GM19239 (cell line): Measurements from ENCODE around the gene MESP1.

Experiments used
- DNase-seq: peaks from one replicate; pipeline ENCODE4 v3.0.0; 2011; ENCODE audit warnings: low spot score; ENCODE audit not compliant: insufficient read length
- FAIRE-seq: peaks from 2 replicates; lab custom pipeline; 2011; peaks lifted over from hg19 to GRCh38; lab: Jason Lieb, UNC

MESP1 gene

DNA sequence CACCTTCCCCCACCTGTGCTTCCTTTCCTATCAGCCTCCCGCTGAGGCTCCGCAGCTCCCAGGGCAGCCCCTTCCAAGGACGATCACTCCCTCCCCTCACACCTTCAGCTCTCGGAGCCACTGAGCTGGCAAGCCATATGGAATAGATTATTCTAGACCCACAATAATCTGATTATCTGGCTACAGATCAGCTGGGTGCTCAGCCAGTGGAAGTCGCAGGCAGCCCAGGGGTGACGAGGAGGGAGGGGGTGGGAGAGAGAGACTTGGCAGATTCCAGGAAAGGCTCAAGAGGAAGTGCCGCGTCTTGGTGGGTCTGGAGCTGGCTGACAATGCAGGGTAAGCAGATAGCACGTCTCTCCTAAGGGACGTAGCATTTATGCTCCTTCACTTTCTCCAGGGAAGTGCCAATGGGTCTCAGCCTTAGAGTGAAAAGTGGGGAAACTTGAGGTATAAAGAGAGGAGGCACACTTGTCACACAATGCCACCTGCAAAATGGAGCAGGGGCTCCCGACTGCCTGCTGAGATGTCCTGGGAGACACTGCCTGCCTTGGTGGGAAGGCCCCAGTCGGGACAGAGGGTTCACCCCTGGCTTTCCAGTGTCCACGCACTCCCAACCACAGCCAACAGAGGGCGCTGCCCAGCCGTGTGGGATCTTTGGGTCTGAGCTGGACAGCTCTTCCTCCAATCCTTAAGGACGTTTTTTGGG lies 9.4 kb upstream of the MESP1 start:
- DNase-seq = peak; percentile 82
- FAIRE-seq = peak; percentile 84

DNA sequence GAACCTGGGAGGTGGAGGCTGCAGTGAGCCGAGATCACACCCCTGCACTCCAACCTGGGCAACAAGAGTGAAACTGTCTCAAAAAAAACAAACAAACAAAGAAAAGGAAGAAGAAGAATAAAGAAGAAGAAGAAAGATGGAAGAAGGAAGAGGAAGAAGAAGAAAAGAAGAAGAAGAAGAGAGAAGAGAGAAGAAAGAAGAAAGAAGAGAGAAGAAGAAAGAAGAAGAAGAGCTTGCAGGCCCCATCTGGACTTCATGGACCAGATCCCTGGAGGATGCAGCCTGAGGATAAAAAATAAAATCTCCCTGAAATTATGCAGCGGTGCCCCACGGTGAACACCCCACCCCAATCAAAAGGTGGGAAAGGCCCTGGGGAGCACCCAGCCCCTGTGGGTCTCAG lies 8.8 kb upstream of the MESP1 start:
- no peak for DNase-seq
- FAIRE-seq = no peak

DNA sequence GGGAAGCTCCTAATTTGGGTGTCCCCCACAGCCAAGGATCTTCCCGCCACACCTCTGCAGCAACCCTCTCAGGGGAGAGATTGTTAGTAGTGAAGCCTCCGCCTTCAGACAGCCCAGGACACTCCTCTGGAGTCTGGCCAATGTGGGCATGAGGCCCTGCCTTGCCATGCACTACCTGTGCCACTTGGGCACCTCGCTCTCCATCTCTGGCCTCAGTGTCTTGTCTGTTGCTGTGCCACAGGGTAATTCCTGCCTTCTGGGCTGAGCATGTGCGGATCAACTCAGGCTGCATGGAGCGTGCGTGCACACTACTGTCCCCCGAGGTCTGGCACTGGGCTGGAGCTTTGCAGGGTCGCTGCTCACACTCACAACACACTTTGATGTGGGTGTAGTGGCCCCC lies 7.9 kb upstream of the MESP1 start:
- FAIRE-seq = no peak
- DNase-seq = no peak

DNA sequence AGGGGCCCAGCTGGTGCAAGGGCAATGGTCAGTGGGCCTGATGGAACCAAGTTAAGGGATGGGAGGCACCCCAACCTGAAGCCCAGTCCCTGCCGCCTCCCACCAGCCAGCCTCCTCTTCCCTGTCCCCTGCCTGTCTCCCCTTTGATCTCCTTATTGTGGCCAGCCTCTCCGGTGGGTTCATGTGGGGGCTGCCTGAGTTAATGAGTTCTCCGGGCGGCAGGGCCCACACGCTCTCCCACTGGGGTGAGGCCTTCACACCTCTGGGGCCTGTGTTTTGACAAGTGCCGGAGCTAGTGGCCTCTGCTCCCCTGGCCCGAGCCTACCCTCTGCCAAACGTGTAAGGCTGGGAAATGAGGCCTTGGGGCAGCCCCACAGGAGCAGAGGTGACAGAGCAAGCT lies 7.2 kb upstream of the MESP1 start:
- DNase-seq (no peak), FAIRE-seq (no peak)

- no peak for FAIRE-seq
Observed at GRCh38 chr15:89756897-89757296, 5.8 kb upstream of the MESP1 start.

DNA sequence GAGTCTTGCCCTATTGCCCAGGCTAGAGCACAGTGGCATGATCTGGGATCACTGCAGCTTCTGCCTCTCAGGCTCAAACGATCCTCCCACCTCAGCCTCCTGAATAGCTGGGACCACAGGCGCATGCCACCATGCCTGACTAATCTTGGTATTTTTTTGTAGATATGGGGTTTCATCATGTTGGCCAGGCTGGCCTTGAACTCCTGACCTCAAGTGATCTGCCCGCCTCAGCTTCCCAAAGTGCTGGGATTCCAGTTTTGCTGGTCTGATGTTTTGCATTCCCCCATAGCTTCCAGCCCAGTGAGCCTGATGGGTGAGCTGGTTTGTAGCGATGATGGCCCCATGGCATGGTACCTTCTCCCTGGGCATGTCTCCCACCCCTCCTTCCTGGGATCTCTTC lies 4.7 kb upstream of the MESP1 start:
- no peak for DNase-seq
- no peak for FAIRE-seq

More at GRCh38 chr15:89756897-89757296, 5.8 kb upstream of the MESP1 start:
- no peak for DNase-seq

DNA sequence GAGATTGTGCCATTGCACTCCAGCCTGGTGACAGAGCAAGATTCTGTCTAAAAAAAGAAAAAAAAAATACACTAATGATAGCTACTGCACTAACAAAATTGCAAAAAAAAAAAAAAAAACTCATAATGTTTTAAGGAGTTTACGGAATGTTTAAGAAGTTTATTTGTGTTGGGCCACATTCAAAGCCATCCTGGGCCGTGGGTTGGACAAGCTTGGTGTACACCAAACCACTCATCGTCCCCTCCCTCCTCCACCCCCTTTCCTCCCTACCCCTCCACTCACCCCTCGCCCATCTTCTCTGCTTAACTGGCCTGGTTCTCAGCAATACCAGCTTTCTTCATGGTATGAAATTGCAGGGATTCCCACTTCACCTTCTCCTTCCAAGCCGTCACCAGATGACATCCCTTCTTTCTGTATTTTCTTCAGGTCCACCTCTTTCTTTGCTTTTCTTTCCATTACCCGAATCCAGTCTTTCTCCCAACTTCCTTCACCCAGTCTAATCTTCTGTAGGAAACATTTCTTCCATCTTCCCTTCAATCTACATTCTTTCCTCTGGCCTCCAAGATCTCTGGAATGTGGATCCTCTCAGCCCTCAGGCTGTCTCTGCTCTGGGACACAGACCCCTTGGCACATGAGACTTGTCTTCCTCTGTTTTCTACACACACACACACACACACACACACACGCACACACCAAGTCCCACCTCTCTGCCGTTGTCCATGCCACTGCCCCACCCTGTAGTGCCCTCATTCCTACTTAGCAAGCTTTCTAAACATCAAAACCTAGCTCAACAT lies 3.5 kb upstream of the MESP1 start:
- DNase-seq (no peak), FAIRE-seq (no peak)

DNA sequence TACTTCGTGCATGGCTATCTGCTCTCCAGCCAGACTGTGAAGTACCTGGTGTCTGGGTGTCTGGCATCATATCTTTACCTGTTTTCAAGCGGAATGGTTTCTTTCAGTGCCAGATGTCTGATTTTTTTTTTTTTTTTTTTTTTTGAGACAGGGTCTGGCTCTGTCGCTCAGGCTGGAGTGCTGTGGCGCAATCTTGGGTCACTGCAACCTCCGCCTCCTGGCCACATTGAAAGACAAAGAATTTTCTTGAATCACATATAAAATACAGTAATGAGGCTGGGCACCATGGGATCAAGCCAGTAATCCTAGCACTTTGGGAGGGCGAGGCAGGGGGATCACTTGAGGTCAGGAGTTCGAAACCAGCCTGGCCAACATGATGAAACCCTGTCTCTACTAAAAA lies 2.8 kb upstream of the MESP1 start:
- DNase-seq (no peak), FAIRE-seq (no peak)

GRCh38 chr15:89751748-89752147 lies 699 bp upstream of the MESP1 start:
- FAIRE-seq = no peak
- no peak for DNase-seq

DNA sequence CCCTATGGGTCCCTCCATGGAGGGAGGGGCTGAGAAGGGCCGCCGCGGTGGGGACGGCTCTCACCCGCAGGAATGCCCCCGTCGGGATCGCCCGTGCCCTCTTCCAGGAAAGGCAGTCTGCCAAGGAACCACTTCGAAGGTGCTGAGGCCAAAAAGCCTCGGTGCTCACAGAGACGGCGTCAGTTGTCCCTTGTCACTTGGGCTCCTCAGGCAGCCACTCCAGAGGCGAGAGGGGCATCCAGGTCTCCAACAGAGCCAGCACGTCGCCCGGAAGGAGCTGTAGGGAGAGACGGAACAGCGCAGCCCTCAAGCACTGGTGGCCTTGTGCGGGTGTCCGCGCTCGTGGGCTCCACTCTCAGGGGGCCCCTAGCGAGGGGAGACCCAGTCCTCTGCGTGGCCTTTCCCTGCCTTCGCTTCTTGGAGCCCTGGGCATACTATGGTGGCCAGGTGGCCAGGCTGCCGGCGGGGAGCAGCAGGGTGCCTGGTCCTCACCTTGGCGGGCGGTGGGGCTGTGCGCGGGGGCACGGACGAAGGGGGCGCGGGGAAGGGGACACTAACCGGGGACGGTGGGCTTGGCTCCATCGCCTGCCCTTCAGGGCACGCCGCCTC lies 994 bp downstream of the MESP1 start:
- FAIRE-seq = no peak
- peak; percentile 31 for DNase-seq

DNA sequence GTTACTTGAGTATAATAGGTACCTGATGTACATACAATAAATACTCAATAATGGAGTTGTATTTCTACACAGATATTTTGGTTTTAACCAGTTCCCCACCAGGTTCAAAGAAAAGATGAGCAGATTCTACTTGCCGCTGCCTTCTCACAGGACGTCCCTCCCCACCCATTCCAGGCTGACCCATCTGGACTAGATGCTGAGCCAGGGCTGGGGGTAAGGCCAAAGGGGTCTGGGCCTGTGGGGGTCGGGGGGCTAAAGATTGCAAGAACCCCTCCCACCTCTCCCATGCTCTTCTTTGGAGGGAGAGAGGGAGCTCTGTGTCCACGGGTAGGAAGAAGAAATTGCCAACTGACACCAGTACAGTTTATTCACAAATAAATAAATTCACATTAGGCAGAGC lies 1.5 kb downstream of the MESP1 start:
- FAIRE-seq = no peak
- DNase-seq = no peak

- FAIRE-seq (no peak), DNase-seq (no peak)
Observed at GRCh38 chr15:89749054-89749453, 2.0 kb downstream of the MESP1 start.

DNA sequence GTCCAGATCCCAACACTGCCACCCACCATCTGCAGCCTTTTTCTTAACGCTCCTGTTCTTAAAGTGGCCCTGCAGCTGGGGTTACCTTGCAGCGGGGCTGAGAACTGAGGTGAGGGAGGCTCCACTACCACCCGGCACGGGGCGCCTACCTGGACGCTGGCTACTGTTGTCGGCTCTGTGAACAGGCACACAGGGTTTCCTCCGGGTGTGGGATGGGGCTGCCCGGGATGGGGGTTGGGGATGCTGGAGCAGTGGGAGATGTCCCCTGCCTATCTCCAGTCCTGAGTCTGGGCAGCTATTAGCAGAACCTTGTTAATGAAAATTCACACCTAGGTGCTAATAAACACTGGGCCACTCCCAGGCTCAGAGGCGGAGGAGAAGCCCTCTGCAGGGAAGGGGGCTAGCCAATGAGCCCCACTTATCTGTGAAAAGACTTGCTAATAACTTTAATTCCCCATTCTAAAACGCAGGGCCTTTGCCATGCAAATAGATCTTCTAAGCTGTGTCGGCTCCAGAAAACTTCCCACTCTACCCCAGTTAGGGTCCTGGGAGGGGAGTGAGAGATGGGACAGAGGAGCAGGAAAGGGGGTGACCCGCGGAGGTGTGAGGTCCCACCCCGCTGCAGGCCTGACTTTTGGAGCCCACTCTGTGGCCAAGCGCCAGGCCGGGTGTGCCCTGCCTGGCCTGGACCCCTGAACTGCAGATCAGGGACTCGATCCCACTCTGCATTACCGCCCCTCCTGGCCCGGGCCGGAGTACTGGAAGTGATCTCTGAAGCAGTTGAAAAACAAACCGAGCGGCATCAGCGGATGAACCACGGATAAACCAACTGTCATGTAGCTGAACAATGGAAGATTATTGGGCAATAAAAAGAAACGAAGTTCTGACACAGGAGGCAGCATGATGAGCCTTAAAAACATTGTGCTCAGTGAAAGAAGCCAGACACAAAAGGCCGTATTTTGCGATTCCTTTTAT lies 3.1 kb downstream of the MESP1 start:
- no peak for FAIRE-seq
- DNase-seq = no peak

- FAIRE-seq = no peak
- no peak for DNase-seq
Observed at GRCh38 chr15:89746386-89746780, 4.7 kb downstream of the MESP1 start.

- DNase-seq (no peak), FAIRE-seq (no peak)
Observed at GRCh38 chr15:89745768-89746167, 5.3 kb downstream of the MESP1 start.

DNA sequence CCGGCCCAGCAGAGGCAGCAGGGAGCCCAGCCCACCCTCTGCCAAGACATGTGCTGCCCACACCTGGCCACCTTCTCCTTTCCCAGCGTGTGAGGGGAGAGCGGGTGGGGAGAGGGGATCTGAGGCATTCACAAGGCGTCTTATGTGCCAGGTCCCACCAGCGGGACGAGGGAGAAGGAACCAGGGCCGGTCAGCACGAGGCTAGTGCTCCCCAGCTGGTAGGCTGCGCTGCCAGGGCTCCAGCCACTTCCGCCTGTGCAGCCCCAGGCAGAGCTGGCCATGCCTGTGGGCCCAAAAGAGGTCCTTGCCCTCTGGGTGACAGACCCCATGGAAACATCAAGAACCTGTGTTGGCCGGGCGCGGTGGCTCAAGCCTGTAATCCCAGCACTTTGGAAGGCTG lies 5.9 kb downstream of the MESP1 start:
- FAIRE-seq (no peak), DNase-seq (no peak)

DNA sequence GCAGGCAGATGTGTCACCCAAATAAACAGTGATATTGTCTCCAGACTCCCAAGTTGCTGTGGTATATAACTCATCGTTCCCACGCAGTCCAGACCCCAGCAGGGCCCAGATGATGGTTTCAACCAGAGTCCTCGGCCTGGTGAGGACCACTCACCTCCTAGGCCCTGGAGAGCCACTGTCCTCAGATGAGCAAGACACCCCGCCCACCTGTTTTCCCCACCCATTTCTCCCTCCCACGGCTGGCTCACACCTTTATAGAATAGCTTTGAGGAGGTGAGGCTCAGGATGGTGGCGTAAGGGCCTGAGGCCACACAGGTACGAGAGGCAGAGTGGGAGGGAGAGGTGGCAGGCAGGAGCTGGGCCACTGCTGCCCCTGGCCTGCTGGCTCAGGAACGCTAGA lies 7.5 kb downstream of the MESP1 start:
- FAIRE-seq (no peak), DNase-seq (no peak)

DNA sequence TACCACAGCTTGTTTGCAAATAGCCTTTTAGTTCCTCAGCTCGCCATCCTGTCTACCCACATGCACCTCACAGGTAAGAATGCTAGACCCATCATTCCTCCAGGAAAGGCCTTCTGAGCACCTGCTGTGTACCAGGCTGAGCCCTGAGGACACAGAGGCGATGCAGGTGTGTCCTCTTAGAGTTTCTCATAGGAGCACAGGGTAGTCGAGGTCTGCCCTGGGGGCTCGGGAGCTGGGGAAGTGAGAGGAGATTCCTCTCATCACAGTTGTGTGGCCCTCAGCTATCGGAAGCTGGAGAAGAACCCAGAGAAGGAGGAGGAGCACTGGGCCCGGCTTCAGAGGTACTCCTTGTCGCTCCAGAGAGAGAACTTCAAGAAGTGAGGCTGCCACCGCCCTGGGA lies 8.0 kb downstream of the MESP1 start:
- FAIRE-seq = no peak
- no peak for DNase-seq

DNA sequence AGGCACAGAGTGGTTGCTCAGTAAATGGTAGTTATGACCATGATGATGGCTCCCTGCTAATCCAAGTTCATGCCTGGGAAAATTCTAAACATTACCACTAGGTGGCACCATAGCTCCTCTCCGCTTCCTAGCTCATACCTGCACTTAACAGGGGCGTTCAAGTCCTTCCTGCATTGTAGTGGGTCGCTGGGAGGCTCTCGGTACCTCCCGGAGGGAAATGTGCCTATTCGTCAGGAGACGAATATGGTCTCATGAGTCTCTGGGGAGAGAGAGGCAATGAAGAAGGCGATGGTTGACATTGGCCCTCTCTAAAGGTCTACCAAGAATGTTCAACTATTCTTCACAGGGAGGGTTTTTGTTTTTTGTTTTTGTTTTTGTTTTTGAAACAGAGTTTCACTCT lies 10.9 kb downstream of the MESP1 start:
- peak; percentile 95 for FAIRE-seq

DNA sequence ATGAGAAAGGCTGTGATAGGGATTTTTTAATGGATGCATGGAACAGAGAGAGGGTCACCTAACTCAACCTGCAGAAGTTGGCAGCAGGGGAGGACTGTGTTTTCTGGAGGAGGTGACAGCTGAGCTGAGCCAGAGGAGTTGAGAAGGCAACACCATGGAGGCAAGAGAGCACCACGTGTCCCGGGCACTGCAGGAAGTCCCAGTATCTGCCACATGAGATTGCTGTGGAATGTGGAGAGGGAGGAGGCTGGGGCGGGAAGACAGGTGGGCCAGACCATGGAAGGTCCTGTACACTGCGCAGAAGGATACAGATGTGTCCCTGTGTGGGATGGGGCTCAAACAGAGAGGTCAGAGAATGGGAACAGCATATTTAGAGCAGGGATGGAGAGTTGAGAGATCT lies 15.3 kb downstream of the MESP1 start:
- FAIRE-seq = no peak
- DNase-seq = no peak

More for the DNA sequence above, 10.9 kb downstream of the MESP1 start:
- DNase-seq = peak; percentile 70
